CMK (cell line): ENCODE data around the gene NADSYN1.

ENCODE experiments used
- DNase-seq: peaks from one replicate; pipeline ENCODE4 v3.0.0-alpha.2; 2010; ENCODE audit warnings: low read depth

NADSYN1 gene

GRCh38 chr11:71451596-71452198 is 1.3 kb upstream of the NADSYN1 start:
- no peak for DNase-seq

GRCh38 chr11:71452199-71453036 is 585 bp upstream of the NADSYN1 start:
- peak; percentile 87 for DNase-seq

- DNase-seq, result no peak
Measured at GRCh38 chr11:71453918-71454304, 908 bp downstream of the NADSYN1 start.

- DNase-seq, result no peak
Measured at GRCh38 chr11:71454470-71455113, 1.6 kb downstream of the NADSYN1 start.

GRCh38 chr11:71456294-71456693 is 3.3 kb downstream of the NADSYN1 start:
- DNase-seq, result no peak

GRCh38 chr11:71456831-71457230 is 3.8 kb downstream of the NADSYN1 start:
- no peak for DNase-seq

GRCh38 chr11:71458146-71459070 is 5.4 kb downstream of the NADSYN1 start:
- DNase-seq, result no peak

GRCh38 chr11:71459076-71459766 is 6.2 kb downstream of the NADSYN1 start:
- DNase-seq, result no peak

GRCh38 chr11:71459767-71460320 is 6.8 kb downstream of the NADSYN1 start:
- no peak for DNase-seq

- DNase-seq, result no peak
Measured at GRCh38 chr11:71461696-71462095, 8.7 kb downstream of the NADSYN1 start.

- no peak for DNase-seq
Measured at GRCh38 chr11:71462726-71463125, 9.7 kb downstream of the NADSYN1 start.

- no peak for DNase-seq
Measured at GRCh38 chr11:71463331-71464211, 10.6 kb downstream of the NADSYN1 start.

- no peak for DNase-seq
Measured at GRCh38 chr11:71465054-71465453, 12.1 kb downstream of the NADSYN1 start.

- DNase-seq, result no peak
Measured at GRCh38 chr11:71466358-71466757, 13.4 kb downstream of the NADSYN1 start.

- DNase-seq, result no peak
Measured at GRCh38 chr11:71467164-71467563, 14.2 kb downstream of the NADSYN1 start.

- no peak for DNase-seq
Measured at GRCh38 chr11:71470946-71471345, 17.9 kb downstream of the NADSYN1 start.

GRCh38 chr11:71472357-71472885 is 19.4 kb downstream of the NADSYN1 start:
- DNase-seq, result no peak

- no peak for DNase-seq
Measured at GRCh38 chr11:71472941-71473792, 20.2 kb downstream of the NADSYN1 start.

- no peak for DNase-seq
Measured at GRCh38 chr11:71473793-71474080, 20.7 kb downstream of the NADSYN1 start.
